GM12864 (cell line): ENCODE measurements around the gene SRPRA.

Source experiments
- DNase-seq: peaks from one replicate; pipeline ENCODE4 v3.0.0-alpha.2; 2011; ENCODE audit warnings: low read depth
- H3K4me3 ChIP-seq: 2 replicates; pipeline ENCODE4 v1.5.1; 2011; ENCODE audit warnings: mild to moderate bottlenecking, low read depth, low read length, control low read depth
- TF ChIP-seq, protein P1 (sequence below): IDR thresholded peaks from 2 replicates; pipeline ENCODE4 v1.5.1; 2011; ENCODE audit warnings: low read depth, mild to moderate bottlenecking, moderate library complexity, low read length, control low read depth, inconsistent platforms; ENCODE audit errors: missing control alignments

Gene SRPRA, protein sequence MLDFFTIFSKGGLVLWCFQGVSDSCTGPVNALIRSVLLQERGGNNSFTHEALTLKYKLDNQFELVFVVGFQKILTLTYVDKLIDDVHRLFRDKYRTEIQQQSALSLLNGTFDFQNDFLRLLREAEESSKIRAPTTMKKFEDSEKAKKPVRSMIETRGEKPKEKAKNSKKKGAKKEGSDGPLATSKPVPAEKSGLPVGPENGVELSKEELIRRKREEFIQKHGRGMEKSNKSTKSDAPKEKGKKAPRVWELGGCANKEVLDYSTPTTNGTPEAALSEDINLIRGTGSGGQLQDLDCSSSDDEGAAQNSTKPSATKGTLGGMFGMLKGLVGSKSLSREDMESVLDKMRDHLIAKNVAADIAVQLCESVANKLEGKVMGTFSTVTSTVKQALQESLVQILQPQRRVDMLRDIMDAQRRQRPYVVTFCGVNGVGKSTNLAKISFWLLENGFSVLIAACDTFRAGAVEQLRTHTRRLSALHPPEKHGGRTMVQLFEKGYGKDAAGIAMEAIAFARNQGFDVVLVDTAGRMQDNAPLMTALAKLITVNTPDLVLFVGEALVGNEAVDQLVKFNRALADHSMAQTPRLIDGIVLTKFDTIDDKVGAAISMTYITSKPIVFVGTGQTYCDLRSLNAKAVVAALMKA

DNA sequence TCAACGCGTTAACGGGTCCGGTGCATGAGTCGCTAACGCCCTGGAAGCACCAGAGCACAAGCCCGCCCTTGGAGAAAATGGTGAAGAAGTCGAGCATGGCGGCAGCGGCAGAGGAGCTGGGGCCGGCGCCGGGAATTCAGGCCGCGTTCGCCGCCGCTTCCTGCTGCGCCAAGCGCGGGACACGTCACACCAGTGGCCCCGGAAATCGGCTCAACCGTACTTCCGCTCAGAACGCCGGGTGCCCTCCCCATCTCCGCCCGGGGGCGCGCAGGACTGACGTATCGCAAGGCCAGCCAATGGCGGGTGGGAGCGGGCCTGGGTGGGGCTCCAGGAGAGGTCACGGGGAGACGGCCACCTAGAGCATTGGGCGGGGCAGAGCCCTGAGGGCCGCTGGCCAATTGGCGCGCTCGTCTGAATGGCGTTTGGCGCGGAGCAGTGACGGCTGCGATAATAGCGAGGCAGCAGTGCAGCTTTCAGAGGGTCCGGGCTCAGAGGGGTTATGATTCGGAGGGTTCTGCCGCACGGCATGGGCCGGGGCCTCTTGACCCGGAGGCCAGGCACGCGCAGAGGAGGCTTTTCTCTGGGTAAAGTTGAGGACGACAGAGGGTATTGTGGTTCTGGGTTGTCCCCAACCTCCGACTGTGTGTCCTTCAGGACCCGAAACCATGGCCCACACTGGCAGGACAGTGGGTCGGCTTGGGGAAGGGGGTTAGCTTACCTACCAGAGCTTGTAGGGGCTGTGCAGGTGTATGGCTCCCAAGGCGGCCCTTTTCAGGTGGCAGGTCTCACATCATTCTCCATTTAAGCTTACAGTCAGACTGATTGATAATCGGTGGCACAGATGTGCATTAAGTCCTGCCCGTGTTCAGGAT is at the start of gene SRPRA, which contains the start of gene FOXRED1:
Gene SRPRA (minus strand): TSS at position 188 of the 872 bp plus-strand sequence. CDS start 91 bp downstream, at position 97.
Gene FOXRED1 (plus strand): TSS at position 447 of the 872 bp plus-strand sequence. CDS start 53 bp downstream, at position 500.
- H3K4me3 ChIP-seq = peak within 1 kb of the TSS; percentile 99
- peak; percentile 95 for DNase-seq
- TF ChIP-seq, protein P1, sequence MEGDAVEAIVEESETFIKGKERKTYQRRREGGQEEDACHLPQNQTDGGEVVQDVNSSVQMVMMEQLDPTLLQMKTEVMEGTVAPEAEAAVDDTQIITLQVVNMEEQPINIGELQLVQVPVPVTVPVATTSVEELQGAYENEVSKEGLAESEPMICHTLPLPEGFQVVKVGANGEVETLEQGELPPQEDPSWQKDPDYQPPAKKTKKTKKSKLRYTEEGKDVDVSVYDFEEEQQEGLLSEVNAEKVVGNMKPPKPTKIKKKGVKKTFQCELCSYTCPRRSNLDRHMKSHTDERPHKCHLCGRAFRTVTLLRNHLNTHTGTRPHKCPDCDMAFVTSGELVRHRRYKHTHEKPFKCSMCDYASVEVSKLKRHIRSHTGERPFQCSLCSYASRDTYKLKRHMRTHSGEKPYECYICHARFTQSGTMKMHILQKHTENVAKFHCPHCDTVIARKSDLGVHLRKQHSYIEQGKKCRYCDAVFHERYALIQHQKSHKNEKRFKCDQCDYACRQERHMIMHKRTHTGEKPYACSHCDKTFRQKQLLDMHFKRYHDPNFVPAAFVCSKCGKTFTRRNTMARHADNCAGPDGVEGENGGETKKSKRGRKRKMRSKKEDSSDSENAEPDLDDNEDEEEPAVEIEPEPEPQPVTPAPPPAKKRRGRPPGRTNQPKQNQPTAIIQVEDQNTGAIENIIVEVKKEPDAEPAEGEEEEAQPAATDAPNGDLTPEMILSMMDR = no peak

DNA sequence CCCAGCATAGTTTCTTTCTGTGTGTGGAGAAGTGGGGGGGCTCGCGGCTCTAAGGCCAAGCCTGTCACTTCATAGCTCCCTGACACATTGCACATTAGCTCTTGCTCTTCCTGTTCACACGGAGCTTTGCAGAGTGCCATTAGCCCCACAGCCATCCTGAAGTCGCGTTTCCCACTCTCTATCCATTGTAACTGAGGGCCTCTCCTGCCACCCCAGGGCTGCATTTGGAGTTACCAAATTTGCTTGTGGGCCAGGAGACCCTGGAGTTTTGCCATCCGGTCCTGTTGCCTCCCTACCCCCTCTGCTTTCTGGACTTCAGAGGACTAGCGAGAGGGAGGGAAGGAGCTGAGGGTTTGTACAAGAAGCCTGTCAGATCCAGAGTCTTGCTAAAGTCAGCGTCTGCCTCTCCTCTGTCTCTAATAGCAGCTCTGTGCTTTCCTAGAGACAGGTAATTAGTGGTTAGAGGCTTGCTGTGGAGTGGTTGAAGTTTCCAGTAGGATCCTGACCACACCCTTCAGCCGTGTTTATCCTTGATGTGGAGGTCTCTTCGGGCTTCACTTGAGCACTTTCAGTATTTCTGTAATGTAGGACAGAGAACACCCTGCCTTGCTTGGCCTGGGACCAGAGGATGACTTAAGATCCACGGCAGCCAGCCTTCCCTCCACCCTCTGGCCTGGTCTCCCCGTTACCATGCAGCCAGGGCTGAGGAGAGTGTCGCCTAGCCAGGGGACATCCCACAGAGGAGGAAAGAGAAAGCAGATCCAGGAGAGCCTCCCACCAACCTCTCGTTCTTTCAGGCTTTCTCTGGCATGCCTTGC is 49.3 kb upstream of the SRPRA start:
- no peak for DNase-seq
- H3K4me3 ChIP-seq = no peak overlapping the region

DNA sequence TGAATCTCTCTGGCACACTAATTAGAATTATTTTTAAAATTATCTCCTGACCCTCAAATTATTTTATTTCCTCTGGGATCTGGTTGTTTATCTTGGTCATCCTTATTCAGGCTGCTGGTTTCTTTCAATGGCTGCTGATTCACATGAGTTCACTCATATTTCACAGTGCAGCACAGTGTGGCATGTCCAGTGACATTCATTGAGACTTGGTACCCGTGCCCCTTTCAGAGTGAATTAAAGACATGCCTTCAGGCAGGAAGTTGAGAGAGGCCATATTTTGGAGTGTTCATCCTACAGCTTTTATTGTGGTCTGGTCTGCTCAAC is 48.7 kb upstream of the SRPRA start:
- TF ChIP-seq, protein P1 = no peak
- H3K4me3 ChIP-seq = no peak overlapping the region
- DNase-seq = no peak

More for the DNA sequence above, 49.3 kb upstream of the SRPRA start:
- TF ChIP-seq, protein P1 = no peak

DNA sequence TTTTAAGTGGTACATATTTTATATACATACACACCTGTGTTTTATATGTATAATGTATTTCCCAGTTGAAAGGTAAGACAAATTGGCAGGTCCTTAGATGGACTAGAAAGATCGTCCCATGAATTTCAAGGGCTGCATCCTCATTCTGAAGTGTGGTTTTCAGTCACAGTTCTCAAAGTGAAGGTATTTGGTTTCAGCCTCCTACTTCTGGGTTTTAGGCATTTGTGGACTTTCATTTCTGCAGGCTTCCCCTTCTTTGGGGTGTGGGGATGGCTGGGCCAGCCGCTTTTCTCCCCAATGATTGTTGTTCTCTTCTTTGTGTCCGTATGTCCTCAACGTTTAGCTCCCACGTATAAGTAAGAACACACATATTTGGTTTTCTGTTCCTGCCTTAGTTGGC is 45.1 kb upstream of the SRPRA start:
- DNase-seq = no peak
- TF ChIP-seq, protein P1 = no peak
- H3K4me3 ChIP-seq = no peak overlapping the region

DNA sequence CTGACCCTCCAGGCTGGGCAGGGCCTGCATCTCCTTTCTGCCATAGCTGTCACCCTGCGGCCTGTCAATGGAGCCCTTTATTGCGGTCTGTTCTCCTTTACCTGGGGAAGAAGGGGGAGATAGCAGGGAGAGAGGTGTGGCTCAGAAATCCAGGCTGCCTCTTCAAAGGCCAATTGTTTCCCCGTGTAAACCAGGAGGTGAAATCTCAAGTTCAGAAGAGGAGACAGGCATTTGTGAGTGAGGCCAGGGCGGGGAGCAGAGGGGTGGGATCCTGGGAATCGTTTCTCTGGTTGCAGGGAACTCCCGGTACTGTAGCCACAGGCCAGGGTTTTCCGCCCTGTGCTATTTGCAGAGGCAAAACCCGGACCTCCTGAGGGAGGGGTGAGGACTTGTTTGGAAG is 44.3 kb upstream of the SRPRA start:
- no peak overlapping the region for H3K4me3 ChIP-seq
- TF ChIP-seq, protein P1 = no peak
- no peak for DNase-seq
